RWPE2 (cell line): ENCODE results near the gene CGGBP1.
A peak's percentile ranks its signal among the peaks of the same experiment; 100 is the strongest.

ENCODE experiments used
- ATAC-seq: fragments of 200-7000 bp; cut with Tn5 transposase; 3 replicates; pipeline ENCODE4 v1.9.1; 2021; ENCODE audit warnings: low read depth
- DNase-seq: peaks from one replicate; pipeline ENCODE4 v3.0.0-alpha.2; 2020; ENCODE audit warnings: low spot score
- H3K27ac ChIP-seq: fragments of 450-650 bp; 2 replicates; pipeline ENCODE4 v1.5.1; 2017; ENCODE audit warnings: mild to moderate bottlenecking; ENCODE audit not compliant: poor library complexity, severe bottlenecking
- H3K27me3 ChIP-seq: fragments of 250-450 bp; sonication (Bioruptor Pico); 2 replicates; pipeline ENCODE4 v1.5.1; 2021; ENCODE audit warnings: mild to moderate bottlenecking, moderate library complexity; ENCODE audit not compliant: insufficient read depth, poor library complexity, severe bottlenecking
- H3K36me3 ChIP-seq: fragments of 250-450 bp; sonication (Bioruptor Pico); 2 replicates; pipeline ENCODE4 v1.5.1; 2020; ENCODE audit warnings: low read depth, mild to moderate bottlenecking, moderate library complexity
- H3K4me1 ChIP-seq: fragments of 250-450 bp; sonication (Bioruptor Pico); 2 replicates; pipeline ENCODE4 v1.5.1; 2021; ENCODE audit warnings: mild to moderate bottlenecking, moderate library complexity; ENCODE audit not compliant: insufficient read depth, poor library complexity, severe bottlenecking
- H3K4me3 ChIP-seq: fragments of 250-450 bp; sonication (Bioruptor Pico); 2 replicates; pipeline ENCODE4 v1.5.1; 2021; ENCODE audit warnings: mild to moderate bottlenecking, moderate library complexity; ENCODE audit not compliant: severe bottlenecking
- H3K9me3 ChIP-seq: fragments of 250-450 bp; sonication (Bioruptor Pico); 2 replicates; pipeline ENCODE4 v1.5.1; 2021; ENCODE audit warnings: mild to moderate bottlenecking, moderate library complexity; ENCODE audit not compliant: severe bottlenecking
- TF ChIP-seq, protein P1 (sequence below): fragments of 450-650 bp; IDR thresholded peaks from one replicate; pipeline ENCODE4 v1.5.1; 2017; ENCODE audit warnings: mild to moderate bottlenecking, moderate library complexity; ENCODE audit not compliant: poor library complexity, severe bottlenecking

CGGBP1 gene

DNA sequence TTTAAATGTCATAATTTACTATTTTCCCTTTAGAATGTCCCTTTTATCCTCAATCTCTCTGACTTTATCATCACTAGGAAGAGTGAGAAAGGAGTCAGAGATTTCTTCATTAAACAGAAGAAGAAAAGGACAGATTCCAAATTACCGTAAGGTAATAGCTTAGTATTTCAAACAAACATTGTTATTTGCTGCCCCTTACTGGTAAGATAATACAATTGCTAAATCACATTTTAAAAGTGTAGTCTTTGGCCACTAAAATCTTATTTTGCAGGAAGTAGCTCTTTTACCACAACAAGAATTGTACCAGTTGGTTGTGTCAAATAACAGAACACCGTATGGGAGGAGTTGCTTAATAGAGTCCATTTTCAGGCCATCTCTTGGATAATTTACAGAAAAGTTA lies 53.7 kb downstream of the CGGBP1 start:
- no peak overlapping the region for H3K4me3 ChIP-seq
- ATAC-seq, result peak; percentile 46

DNA sequence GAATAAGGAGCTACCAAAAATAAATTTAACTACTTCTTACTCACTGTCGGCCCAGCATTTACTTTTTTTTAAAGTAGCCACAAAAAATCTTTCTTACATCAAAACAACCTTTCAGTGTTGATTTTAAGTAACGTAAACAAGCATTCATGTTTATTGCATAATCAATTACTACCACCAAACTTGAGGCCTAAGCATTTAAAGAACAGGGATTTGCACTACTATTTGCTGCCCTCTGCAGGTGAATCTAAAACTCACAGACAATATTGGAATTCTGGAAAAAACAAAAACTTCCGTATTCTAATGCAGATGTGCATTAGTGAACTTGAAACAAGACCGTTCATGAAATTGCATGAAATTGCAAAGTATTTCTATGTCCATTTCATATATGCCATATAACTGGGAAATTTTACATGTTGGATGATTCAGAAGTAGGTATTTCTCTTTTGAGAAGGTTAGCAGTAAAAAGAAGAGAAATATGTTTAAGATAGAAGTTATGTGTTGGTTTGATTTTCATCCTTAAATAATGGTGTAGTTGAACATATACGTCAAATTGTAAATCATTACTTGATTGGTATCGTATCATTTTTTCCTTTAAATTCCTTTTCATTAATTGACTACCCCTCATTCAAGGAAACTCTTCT lies 55.6 kb downstream of the CGGBP1 start:
- H3K4me3 ChIP-seq, result no peak overlapping the region
- DNase-seq (no peak), ATAC-seq (no peak)
- peaks cover 4% of the 10 kb centered on the region for H3K27me3 ChIP-seq
- TF ChIP-seq, protein P1, sequence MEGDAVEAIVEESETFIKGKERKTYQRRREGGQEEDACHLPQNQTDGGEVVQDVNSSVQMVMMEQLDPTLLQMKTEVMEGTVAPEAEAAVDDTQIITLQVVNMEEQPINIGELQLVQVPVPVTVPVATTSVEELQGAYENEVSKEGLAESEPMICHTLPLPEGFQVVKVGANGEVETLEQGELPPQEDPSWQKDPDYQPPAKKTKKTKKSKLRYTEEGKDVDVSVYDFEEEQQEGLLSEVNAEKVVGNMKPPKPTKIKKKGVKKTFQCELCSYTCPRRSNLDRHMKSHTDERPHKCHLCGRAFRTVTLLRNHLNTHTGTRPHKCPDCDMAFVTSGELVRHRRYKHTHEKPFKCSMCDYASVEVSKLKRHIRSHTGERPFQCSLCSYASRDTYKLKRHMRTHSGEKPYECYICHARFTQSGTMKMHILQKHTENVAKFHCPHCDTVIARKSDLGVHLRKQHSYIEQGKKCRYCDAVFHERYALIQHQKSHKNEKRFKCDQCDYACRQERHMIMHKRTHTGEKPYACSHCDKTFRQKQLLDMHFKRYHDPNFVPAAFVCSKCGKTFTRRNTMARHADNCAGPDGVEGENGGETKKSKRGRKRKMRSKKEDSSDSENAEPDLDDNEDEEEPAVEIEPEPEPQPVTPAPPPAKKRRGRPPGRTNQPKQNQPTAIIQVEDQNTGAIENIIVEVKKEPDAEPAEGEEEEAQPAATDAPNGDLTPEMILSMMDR, result peak; percentile 86
- no peaks in the 10 kb centered on the region for H3K9me3 ChIP-seq
- H3K4me1 ChIP-seq, result no peaks in the 10 kb centered on the region
- no peaks in the 10 kb centered on the region for H3K36me3 ChIP-seq
- H3K27ac ChIP-seq, result no peak overlapping the region

More for the DNA sequence above, 53.7 kb downstream of the CGGBP1 start:
- no peaks in the 10 kb centered on the region for H3K9me3 ChIP-seq
- DNase-seq, result no peak
- H3K27me3 ChIP-seq, result peaks cover 1% of the 10 kb centered on the region
- TF ChIP-seq, protein P1, result peak; percentile 56
- H3K27ac ChIP-seq, result no peak overlapping the region
- no peaks in the 10 kb centered on the region for H3K4me1 ChIP-seq
- no peaks in the 10 kb centered on the region for H3K36me3 ChIP-seq

DNA sequence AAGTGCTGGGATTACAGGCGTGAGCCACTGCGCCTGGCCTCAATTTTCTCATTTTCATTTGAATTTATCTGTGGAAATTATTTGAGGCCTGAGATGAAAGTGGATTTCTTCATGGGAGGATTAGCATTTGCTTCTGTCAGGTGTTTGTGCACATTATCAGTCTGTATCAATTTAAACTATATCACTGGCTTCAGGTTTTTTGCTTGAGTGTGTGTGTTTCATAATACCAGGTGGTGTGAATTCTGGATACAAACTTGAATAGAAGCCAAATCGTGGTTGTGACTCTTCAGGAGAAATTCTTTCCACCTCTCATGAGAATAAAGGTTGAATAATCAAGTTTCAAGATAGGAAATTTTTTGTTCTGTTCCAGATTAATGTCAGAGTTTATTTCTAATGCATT lies 56.4 kb downstream of the CGGBP1 start:
- ATAC-seq (no peak), DNase-seq (no peak)
- no peaks in the 10 kb centered on the region for H3K4me1 ChIP-seq
- no peak overlapping the region for H3K27ac ChIP-seq
- TF ChIP-seq, protein P1, result no peak
- H3K36me3 ChIP-seq, result no peaks in the 10 kb centered on the region
- H3K27me3 ChIP-seq, result peaks cover 4% of the 10 kb centered on the region
- no peak overlapping the region for H3K4me3 ChIP-seq
- H3K9me3 ChIP-seq, result no peaks in the 10 kb centered on the region
